NCI-H748 treated with DMSO at 0.1 percent for 48 hours (cell line): ENCODE measurements around the gene OR1J2.
"Not testable (repeated sequence)": the region's sequence is repeated elsewhere in the genome, so short reads cannot be mapped to it uniquely, and the experiment has no call there.

Experiments
- DNase-seq: peaks from one replicate; lab custom pipeline; 2025; lab: John Stamatoyannopoulos, UW

The OR1J2 gene, protein sequence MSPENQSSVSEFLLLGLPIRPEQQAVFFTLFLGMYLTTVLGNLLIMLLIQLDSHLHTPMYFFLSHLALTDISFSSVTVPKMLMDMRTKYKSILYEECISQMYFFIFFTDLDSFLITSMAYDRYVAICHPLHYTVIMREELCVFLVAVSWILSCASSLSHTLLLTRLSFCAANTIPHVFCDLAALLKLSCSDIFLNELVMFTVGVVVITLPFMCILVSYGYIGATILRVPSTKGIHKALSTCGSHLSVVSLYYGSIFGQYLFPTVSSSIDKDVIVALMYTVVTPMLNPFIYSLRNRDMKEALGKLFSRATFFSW

DNA sequence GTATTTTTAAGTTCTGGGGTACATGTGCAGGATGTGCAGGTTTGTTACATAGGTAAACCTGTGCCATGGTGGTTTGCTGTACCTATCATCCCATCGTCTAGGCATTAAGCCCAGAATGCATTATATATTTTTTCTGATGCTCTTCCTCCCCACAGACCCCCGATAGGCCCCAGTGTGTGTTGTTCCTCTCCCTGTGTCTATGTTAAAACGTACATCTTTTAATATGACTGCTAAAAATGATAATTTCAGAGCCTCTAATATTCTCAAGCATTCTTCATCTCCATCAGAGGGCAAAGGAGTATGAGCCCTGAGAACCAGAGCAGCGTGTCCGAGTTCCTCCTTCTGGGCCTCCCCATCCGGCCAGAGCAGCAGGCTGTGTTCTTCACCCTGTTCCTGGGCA lies at the start of gene OR1J2:
Gene OR1J2, plus strand, starts transcription at position 301 of the 400 bp plus-strand sequence. Its CDS starts 0 bp downstream, at position 301.
- no peak for DNase-seq

DNA sequence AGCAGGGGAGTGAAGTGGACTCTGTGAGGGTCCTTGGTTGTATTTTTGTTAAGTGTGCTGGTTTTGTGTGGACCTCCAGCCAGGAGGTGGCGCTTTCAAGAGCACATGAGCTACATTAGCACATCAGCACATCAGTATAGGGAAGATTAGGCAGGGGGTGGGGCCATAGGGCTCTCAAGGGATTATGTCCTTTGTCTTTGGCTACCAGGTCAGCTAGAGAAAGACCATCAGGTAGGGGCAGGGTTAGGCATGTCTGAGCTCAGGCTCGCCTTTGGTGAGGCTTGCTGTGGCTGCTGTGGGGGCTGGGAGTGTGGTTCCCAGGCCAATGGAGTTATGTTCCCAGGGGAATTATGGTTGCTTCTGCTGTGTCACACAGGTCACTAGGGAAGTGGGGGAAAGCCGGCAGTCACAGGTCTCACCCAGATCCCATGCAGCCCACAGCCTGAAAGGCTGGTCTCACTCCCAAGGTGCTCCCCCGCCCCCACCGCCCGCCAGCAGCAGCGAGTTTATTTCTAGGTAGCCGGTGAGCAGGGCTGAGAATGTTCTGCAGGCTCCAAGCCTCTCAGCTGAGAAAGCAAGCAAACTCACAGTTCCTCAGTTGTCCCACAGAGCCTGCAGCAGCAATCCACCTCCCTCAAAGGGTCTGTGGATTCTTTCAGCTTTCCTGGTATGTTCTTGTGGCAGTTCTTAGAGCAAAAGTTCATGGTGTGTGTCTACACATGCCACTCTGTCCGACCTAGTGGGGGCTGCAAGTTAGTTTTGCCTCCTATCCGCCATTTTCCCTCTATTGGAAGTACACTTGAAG lies 46.6 kb upstream of the OR1J2 start:
- DNase-seq, result peak; percentile 65

DNA sequence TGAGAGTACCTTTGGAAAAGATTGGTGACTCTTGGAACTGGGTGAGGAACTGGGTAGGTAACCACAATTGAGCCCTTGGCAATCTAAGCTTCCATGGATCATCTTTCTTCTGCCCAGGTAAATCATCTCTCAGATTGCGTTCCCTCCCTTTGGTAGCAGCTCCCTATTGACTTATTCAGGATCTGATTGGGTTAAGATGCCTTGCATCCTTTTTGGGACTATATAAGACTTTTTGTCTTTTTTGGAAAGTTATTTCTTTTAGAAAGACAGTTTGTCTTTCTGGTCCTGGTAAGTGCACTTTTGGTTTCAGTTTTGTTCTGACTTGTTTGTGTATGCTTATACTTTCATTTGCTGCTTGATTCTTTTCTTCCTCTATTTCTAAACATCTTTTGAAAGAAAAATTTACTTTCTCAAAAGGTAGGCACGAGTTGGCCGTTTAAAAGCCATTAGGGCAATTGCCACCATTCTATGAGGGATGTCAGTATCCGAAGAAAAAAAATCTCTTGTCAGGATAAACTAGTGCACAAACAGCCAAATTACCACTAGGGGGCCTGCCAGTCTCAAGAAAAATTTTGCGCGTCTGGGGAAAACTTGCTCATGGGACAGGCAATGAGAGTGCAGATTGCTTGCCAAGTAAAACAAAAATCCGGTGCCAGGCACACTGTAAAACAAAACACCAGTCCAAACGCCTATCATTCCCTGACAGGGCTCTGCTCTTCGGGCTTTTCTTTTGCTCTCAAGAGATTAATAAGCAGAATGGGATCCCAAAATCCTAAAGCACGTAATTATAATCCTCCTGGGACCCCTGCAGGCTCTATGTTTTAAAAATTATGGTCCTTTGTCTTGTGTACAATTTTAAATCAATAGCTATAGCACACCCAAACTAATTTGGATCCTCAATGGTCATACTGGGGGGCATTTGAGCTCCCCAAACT lies 45.7 kb upstream of the OR1J2 start:
- DNase-seq, result peak; percentile 79

DNA sequence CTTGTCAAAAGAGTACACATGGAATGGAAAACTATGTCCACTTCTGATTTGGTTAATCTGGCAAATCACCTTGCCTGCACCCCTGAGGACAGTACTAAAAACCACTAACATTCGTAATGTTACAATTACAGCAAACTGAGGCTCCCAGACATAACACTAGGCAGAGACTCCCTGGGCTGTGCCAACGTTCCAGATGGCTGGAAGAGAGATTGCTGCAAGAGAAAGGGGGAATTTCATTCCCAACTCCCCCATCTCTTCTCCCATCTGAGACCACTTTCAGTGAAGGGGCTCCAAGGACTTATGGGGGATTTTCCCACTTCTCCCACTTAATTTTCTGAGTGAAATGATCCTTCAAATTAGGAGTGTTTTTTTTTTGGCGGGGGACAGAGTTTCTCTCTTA lies 44.1 kb upstream of the OR1J2 start:
- DNase-seq, result no peak

DNA sequence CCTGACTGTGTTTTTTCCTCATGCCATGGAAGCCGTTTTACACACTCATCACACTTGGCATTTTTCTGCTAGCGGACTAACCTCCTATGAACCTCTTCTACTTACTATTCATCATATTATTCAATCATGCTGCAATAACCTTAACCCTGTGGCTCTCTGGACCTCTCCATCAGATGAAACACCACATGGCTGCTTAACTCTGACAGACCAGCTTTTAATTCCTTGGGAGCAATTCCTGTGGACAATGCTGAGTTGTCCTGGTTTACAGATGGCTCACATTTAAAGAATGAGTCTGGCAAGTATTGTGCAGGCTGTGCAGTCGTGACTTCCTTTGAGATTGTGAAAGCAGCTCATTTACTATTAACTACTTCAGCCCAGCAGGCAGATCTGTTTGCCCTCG lies 41.9 kb upstream of the OR1J2 start:
- DNase-seq, result no peak

DNA sequence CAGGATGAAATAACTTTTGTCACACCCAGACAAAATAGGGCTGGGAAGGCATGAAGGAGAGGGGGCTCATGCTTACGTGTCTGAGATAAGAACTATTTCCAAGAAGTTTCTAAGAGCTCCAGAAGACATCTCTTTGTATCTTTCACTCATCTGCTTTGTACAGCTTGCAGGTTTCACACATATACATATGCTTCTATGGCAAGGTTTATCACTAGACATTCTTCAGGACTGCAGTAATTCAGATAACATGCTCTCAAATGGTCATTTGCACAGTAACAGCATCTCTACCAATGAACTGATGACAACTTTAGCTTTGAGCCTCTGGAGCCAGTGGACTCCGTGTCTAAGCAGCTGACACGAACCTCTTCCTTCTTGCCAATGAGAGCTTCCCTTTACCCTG lies 36.0 kb upstream of the OR1J2 start:
- DNase-seq, result no peak

DNA sequence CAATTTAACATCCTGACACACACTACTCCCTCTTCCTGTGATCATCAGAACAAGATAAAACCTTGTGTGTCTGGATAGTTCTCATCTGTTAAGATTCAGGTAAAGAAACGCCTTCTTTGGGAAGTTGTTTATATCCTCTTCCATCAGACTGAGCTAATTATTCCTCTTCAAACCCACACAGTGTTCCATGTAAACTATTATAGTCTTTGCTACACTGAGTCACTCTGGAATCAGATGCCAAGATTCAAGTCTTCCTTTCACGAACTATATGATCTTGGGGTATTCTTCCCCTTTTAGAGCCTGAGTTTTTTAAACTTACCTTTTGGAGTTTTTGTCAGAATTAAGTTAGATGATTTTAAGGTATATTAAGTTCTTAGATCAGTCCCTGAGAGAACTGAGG lies 34.9 kb upstream of the OR1J2 start:
- no peak for DNase-seq

DNA sequence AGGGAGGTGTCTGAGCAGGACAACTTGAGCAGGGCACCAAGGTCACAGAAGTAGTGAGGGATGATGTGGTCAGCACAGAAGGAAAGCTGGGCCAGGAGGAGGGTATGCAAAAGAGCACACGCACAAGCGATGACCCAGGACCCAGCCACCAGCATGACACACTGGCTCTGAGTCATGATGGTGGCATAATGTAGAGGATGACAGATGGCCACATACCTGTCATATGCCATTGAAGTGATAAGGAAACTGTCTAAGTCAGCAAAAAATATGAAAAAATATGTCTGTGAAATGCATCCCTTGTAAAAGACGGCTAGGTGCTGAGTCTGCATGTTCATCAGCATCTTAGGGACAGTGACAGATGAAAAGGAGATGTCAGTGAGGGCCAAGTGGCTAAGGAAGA lies 33.3 kb upstream of the OR1J2 start:
- no peak for DNase-seq

DNA sequence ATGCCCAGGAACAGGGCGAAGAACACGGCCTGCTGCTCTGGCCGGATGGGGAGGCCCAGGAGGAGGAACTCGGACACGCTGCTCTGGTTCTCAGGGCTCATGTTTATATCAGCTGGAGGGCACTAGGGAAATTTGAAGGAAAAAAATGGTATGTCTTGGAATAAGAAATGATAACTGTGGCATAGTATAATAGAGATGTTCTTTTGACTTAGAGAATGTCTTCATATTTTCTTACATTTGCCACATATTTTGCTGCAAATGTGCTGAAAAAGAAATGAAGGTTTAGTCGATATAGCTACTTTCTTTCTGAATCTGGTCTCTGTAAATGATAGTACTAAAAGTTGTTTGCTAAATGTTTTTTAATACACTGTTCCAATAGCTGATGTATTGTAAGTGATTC lies 32.8 kb upstream of the OR1J2 start, which contains the start of gene OR1J1:
Gene OR1J1, minus strand, starts transcription at position 101 of the 400 bp plus-strand sequence. Its CDS starts 0 bp downstream, at position 101.
- no peak for DNase-seq

DNA sequence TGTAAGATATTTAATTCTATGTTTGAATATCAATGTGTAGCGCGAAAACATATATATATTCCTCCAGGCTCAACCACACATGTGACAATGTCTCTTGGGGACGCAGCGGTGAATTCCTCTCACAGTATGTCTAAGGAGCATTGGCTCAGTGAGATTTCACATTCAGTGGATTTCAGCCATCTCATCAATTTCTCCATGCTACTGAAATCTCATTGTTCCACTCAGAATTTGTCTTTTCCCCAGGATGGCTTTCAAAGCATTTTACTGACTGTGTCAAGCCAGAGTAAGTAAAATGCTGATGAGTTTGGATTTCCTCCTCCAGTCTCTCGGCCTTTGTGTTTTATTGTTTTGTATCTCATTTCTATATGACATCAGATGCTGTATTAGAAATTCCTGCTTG lies 31.5 kb upstream of the OR1J2 start:
- no peak for DNase-seq

DNA sequence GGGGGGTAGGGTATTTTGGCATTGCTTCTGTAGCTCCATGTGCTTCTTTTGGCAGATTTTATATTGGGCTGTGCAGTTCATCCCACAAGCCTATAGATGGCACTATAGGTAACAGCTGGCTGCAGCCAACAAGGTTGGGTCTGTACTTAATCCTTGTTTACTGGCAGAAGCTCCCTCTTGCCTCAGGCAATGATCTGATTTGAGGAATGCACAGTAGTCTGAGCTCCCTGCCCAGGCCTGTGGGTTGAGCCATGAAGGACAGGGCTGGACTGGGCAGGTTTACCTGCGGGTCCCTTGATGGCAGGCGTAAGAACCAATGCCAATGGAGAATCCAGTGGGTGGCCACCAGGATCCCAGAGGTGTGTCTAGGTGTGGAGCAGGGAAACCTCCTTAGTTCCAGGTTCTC lies 11.7 kb upstream of the OR1J2 start:
- DNase-seq, result peak; percentile 49

DNA sequence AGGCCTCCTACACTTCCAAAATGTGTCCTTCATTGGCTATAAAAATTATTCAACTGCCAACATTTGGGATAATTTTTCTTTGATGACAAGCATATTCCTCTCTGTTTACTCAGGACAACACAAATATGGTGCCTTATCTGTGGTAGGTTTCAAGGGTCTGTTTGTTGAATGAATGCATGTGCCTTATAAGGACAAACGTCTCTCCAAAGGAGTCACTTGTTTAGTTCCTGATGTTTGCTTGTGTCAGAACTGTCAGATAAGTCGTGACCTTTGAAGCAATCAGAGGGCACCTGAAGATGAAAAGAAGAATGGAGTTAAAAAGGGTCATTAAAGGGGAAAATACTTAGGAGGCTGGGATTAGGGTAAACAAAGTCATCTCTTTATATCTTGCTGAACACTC lies 3.6 kb upstream of the OR1J2 start:
- DNase-seq, result no peak

DNA sequence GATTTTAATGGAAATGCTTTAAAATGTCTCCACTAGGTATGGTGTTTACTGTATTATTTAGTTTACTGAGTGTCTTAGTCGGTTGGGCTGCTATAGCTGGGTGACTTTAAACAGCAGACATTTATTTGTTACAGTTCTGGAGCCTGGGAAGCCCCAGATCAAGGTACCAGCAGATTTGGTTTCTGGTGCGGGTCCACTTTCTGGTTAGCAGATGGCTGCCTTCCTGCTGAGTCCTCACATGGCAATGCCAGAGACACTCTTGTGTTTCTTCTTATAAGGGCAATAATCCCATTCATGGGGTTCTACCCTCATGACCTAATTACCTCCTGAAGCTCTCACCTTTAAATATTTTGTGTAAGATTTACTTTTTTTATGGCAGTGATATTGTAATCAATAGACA lies 7.6 kb downstream of the OR1J2 start:
- DNase-seq, result no peak

DNA sequence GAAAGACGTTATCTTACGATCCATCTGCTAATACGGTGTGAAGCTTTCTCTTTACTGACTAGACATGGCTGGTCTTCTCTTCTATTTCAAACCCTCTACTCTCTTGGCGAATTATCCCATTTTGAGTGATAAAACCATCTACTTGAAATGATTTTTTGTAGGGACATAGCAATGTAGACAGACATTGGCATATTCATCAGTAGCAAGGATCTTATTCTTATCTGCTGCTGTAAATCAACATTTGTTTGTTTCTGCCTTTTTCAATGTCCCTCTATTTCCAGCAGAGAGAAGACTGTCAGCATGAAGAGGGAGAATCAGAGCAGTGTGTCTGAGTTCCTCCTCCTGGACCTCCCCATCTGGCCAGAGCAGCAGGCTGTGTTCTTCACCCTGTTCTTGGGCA lies 8.2 kb downstream of the OR1J2 start, which contains the start of gene OR1J4:
Gene OR1J4, plus strand, starts transcription at position 301 of the 400 bp plus-strand sequence. Its CDS starts 0 bp downstream, at position 301.
- DNase-seq, result no peak

DNA sequence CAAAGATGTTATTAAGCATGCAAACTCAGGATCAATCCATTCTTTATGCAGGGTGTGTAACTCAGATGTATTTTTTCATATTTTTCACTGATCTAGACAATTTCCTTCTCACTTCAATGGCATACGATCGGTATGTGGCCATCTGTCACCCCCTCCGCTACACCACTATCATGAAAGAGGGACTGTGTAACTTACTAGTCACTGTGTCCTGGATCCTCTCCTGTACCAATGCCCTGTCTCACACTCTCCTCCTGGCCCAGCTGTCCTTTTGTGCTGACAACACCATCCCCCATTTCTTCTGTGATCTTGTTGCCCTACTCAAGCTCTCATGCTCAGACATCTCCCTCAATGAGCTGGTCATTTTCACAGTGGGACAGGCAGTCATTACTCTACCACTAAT lies 8.8 kb downstream of the OR1J2 start:
- DNase-seq, result no peak

DNA sequence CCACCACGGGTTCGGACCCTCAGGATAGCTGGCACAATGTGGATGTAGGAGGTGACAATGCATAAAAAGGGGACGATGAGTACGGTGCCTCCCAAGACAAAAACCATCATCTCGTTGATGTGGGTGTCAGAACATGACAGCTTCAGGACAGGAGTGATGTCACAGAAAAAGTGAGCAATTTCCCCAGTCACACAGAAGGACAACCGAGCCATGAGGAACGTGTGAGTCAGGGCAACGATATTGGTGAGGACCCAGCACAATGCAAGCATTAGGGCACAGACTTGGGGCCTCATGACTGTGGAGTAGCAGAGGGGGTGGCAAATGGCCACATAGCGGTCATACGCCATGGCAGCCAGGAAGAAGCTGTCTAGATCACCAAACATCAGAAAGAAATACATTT lies 16.0 kb downstream of the OR1J2 start:
- no peak for DNase-seq

DNA sequence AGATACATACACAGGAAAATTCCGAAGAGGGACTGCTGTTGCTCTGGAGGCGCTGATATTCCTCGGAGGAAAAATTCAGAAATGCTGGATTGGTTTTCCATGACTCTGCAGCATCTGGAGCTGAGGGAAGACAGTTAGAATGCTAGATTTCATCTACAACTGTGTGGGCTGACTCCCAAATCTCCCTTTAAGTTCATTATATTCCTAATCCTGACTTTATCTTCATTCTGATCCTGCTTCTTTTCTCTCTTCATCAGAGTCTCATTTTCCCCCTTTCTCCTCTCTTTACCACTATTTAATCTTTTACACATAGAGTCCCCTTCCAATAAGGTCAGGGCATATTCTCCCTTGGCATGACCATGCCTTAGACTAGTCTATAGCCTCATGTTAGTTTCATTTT lies 16.6 kb downstream of the OR1J2 start, which contains the start of gene OR1N1:
Gene OR1N1, minus strand, starts transcription at position 101 of the 400 bp plus-strand sequence. Its CDS starts 0 bp downstream, at position 101.
- DNase-seq, result no peak

DNA sequence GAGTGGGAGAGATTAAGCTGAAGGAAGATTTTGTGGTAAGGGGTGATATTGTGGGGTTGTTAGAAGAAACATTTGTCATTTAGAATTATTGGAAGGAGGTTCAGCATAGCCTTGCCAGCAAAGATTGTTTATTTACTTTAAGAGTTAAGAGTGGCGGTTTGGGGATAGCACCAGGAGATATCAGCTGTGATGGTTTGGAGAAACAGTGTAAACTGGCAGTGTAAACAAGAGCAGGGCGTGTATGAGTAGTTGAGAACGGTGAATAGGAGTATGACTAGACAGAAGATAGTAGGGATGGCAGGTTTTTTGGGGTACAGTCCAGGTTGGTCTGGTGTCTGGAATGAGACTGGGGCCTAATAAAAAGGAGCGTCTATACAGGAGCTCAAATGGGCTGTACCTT lies 20.6 kb downstream of the OR1J2 start:
- DNase-seq, result not testable (repeated sequence)

DNA sequence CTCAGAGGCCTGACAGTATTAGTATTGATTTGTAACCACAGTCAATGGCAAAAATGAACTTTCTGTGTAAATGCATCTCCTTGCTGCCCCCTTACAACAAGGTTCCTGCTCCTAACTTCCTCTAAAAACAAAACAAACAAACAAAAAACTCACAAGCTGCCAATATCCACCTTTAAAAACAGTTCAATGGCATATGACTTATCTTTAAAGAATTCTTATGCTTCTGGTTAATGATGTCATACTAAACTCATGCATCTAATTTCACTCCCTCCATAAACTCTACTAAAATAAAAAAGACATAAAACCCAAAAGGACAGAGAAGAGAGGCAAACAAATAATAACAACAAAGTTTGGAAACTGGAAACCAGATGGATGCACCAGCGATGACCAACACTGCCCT lies 25.5 kb downstream of the OR1J2 start:
- DNase-seq, result no peak

DNA sequence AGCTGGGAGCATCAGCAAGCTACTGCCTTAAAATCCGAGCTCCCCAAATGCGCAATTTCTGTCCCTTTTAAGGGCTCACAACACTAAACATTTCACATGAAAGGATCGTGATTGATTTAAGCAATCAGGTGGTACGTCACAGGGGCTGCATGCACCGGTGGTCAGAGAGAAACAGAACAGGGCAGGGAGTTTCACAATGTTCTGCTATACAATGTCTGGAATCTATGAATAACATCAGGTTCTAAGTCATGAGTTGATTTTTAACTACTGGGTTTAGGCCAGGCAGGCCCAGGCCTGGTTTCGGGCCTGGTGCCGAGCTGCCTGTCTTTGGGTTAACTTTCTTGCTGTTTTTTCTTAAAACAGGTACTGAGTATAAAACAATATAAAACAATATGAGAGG lies 26.5 kb downstream of the OR1J2 start:
- DNase-seq, result not testable (repeated sequence)

DNA sequence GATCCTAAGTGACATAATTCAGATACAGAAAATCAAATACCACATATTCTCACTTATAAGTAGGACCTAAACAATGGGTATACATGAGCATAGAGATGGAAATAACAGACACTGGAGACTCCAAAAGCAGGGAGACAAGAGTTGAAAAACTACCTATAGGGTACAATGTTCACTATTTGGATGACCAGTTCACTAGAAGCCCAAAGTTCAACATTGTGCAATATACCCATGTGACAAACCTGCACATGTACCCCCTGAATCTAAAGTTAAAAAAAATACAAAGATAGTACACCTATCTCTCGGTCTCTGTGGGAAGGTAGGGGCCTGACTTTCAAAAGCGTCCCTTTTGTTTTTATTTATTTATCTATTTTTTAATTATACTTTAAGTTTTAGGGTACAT lies 28.2 kb downstream of the OR1J2 start:
- DNase-seq, result no peak

DNA sequence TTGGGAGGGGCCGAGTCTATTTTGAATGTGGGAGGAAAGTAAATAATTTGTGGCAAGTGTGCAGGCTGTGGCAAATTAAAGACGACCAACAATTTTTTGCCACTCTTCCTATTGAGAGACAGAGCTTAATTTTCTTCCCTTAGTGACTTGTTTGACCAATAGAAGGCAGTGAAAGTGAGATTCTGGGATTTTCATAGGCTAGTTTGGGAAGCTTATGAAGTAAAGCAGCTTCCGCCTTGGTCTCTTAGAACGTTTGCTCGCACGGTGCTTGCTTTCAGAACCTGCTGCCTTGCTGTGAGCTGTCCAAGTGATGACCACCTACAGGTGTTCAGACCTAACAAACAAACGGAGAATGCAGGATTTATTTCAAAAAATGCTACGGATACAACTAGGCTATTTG lies 35.6 kb downstream of the OR1J2 start:
- DNase-seq, result peak; percentile 31
